IMR-90 (cell line): Measurements from ENCODE around the gene PODXL. TPM values are rescaled to one million over a fixed set of nuclear protein-coding genes. Genes with fewer than 3 reads are reported as not detected.

Experiments
- ATAC-seq: fragments of 200-7000 bp; cut with Tn5 transposase; 2 replicates; pipeline ENCODE4 v1.9.1; 2020; ENCODE audit warnings: low read depth, mild to moderate bottlenecking, moderate library complexity
- BruUV-seq: library from RNA; stranded (reverse); fragments of 400-500 nt; replicated peaks from 2 replicates; lab custom pipeline; 2021; lab: Mats Ljungman, UMichigan
- CTCF ChIA-PET: fragments of 300-600 bp; formaldehyde crosslinking; extraction: SDS; loops from one replicate; lab custom pipeline; 2021; ENCODE audit warnings: antibody characterized with exemption; lab: Yijun Ruan, JAX
- POLR2A ChIA-PET: fragments of 300-600 bp; sonication (Branson Sonifier 250); formaldehyde crosslinking; loops from one replicate; lab custom pipeline; 2022; ENCODE audit warnings: antibody characterized with exemption; ENCODE audit not compliant: unreplicated experiment; lab: Charles Lee
- DNase-seq: peaks from one replicate; pipeline ENCODE4 v3.0.0; 2013
- H2AFZ ChIP-seq: replicated peaks from 2 replicates; pipeline ENCODE3; 2013; ENCODE audit warnings: low read length, mild to moderate bottlenecking; ENCODE audit not compliant: poor library complexity
- H2AK5ac ChIP-seq: 2 replicates; pipeline ENCODE4 v1.6.1; 2013; ENCODE audit warnings: low read depth, low read length, inconsistent platforms
- H2AK9ac ChIP-seq: replicated peaks from 2 replicates; pipeline ENCODE3; 2013; ENCODE audit warnings: mild to moderate bottlenecking, low read depth, low read length, moderate library complexity; ENCODE audit not compliant: poor library complexity
- H2BK120ac ChIP-seq: 2 replicates; pipeline ENCODE4 v1.6.1; 2013; ENCODE audit warnings: low read depth, low read length, inconsistent platforms
- H2BK15ac ChIP-seq: 3 replicates; pipeline ENCODE4 v1.6.1; 2013; ENCODE audit warnings: low read depth, low read length, inconsistent platforms
- H2BK20ac ChIP-seq: 2 replicates; pipeline ENCODE4 v1.6.1; 2013; ENCODE audit warnings: low read depth, mild to moderate bottlenecking, inconsistent platforms, low read length, moderate library complexity
- H2BK5ac ChIP-seq: 2 replicates; pipeline ENCODE4 v1.6.1; 2013; ENCODE audit warnings: mild to moderate bottlenecking, low read depth, low read length, inconsistent platforms; ENCODE audit not compliant: poor library complexity, severe bottlenecking
- H3K14ac ChIP-seq: replicated peaks from 2 replicates; pipeline ENCODE4 v1.6.1; 2013; ENCODE audit warnings: low read depth, low read length, inconsistent platforms
- H3K18ac ChIP-seq: 2 replicates; pipeline ENCODE4 v1.6.1; 2013; ENCODE audit warnings: low read depth, low read length, control low read depth
- H3K23ac ChIP-seq: 2 replicates; pipeline ENCODE4 v1.6.1; 2013; ENCODE audit warnings: low read depth, low read length, inconsistent platforms
- H3K27ac ChIP-seq: 2 replicates; pipeline ENCODE4 v1.5.1; 2013; ENCODE audit warnings: mild to moderate bottlenecking, control low read depth, low read length; ENCODE audit not compliant: insufficient read depth
- H3K27me3 ChIP-seq: 2 replicates; pipeline ENCODE4 v1.6.1; 2013; ENCODE audit warnings: low read length; ENCODE audit not compliant: control insufficient read depth, insufficient read depth
- H3K36me3 ChIP-seq: 2 replicates; pipeline ENCODE4 v1.6.1; 2013; ENCODE audit warnings: low read length, mixed read lengths; ENCODE audit not compliant: control insufficient read depth, insufficient read depth
- H3K4ac ChIP-seq: 2 replicates; pipeline ENCODE4 v1.6.1; 2013; ENCODE audit warnings: low read depth, low read length, inconsistent platforms
- H3K4me1 ChIP-seq: 2 replicates; pipeline ENCODE4 v1.6.1; 2013; ENCODE audit warnings: low read length, mixed read lengths; ENCODE audit not compliant: control insufficient read depth, insufficient read depth
- H3K4me2 ChIP-seq: 2 replicates; pipeline ENCODE4 v1.6.1; 2013; ENCODE audit warnings: low read depth, mild to moderate bottlenecking, control low read depth, low read length, moderate library complexity
- H3K4me3 ChIP-seq: 2 replicates; pipeline ENCODE4 v1.5.1; 2013; ENCODE audit warnings: low read depth, mild to moderate bottlenecking, control low read depth, low read length, moderate library complexity; ENCODE audit not compliant: insufficient read depth
- H3K56ac ChIP-seq: 2 replicates; pipeline ENCODE4 v1.6.1; 2013; ENCODE audit warnings: low read length, inconsistent platforms; ENCODE audit not compliant: insufficient read depth; ENCODE audit errors: extremely low read depth
- H3K79me1 ChIP-seq, 2 experiments: 2 replicates each; pipeline ENCODE4 v1.6.1; 2013; ENCODE audit warnings: low read length in 2 of 2, inconsistent platforms in 1 of 2, low read depth in 1 of 2
- H3K9ac ChIP-seq: 2 replicates; pipeline ENCODE4 v1.6.1; 2013; ENCODE audit warnings: low read depth, low read length, control low read depth
- H3K9me1 ChIP-seq: 2 replicates; pipeline ENCODE4 v1.6.1; 2013; ENCODE audit warnings: low read length, inconsistent platforms; ENCODE audit not compliant: insufficient read depth
- H3K9me3 ChIP-seq: 2 replicates; pipeline ENCODE4 v1.6.1; 2013; ENCODE audit warnings: low read length; ENCODE audit not compliant: control insufficient read depth, insufficient read depth
- H4K20me1 ChIP-seq: 2 replicates; pipeline ENCODE4 v1.6.1; 2013; ENCODE audit warnings: low read length, inconsistent platforms; ENCODE audit not compliant: insufficient read depth
- H4K5ac ChIP-seq: 2 replicates; pipeline ENCODE4 v1.6.1; 2013; ENCODE audit warnings: mild to moderate bottlenecking, low read depth, low read length, control low read depth
- H4K8ac ChIP-seq, 2 experiments: 2 replicates each; pipeline ENCODE4 v1.6.1; 2013; ENCODE audit warnings: low read depth in 2 of 2, low read length in 2 of 2, control low read depth in 1 of 2, inconsistent platforms in 1 of 2
- H4K91ac ChIP-seq: 2 replicates; pipeline ENCODE4 v1.6.1; 2013; ENCODE audit warnings: low read depth, low read length, inconsistent platforms; ENCODE audit not compliant: insufficient read depth
- BHLHE40 ChIP-seq: fragments of 150-350 bp; IDR thresholded peaks from 2 replicates; pipeline ENCODE4 v1.6.1; 2016; ENCODE audit warnings: mild to moderate bottlenecking, low read depth, low read length
- CHD1 ChIP-seq: IDR thresholded peaks from 2 replicates; pipeline ENCODE4 v1.6.1; 2012; ENCODE audit warnings: low read depth, low read length, improper control_type of control experiment
- ELK1 ChIP-seq: fragments of 150-350 bp; IDR thresholded peaks from 2 replicates; pipeline ENCODE4 v1.6.1; 2016; ENCODE audit warnings: low read depth, mild to moderate bottlenecking, low read length, moderate library complexity, borderline replicate concordance
- WGBS, 2 experiments: methylation state at CpG; one replicate each; pipeline versions ENCODE4 v1.1.5 to v1.1.7; 2013; ENCODE audit warnings: missing lambda C conversion rate in 2 of 2; ENCODE audit not compliant: insufficient read length in 1 of 2; ENCODE audit errors: extremely low coverage in 2 of 2; 5-methylcytosine and 5-hydroxymethylcytosine counted together
- dilution Hi-C: fragments of 300-500 bp; cut with HindIII; formaldehyde crosslinking; loops from one replicate; pipeline ENCODE4 v1.14.3; 2018; ENCODE audit warnings: low sequenced_read_pairs; ENCODE audit not compliant: unreplicated experiment
- in situ Hi-C: fragments of 300-500 bp; cut with MboI; formaldehyde crosslinking; loops from 3 replicates; pipeline ENCODE4 v1.14.3; 2019; ENCODE audit warnings: low sequenced_read_pairs, inconsistent platforms, mixed read lengths
- intact Hi-C: fragments of 100-400 bp; cut with micrococcal nuclease; formaldehyde crosslinking; loops from 2 replicates; pipeline ENCODE4 v1.10.0; 2022
- polyA plus RNA-seq, 3 experiments: library from polyadenylated mRNA; depleted of rRNA; stranded (reverse); fragments of >200 nt; gene quantifications; 2 replicates each; pipeline ENCODE4 v1.2.3, GENCODE V29; 2012; ENCODE audit warnings: low replicate concordance in 1 of 3
- total RNA-seq: library from RNA; depleted of rRNA; stranded (reverse); fragments of >200 nt; gene quantifications from 2 replicates; pipeline ENCODE4 v1.2.3, GENCODE V29; 2012

The PODXL gene
- total and polyA plus RNA-seq, 2 of the 4 experiments (the other 2 are of a cell fraction): 1.3 to 3.8 TPM

GRCh38 chr7:131605280-131605878 lies 49.0 kb upstream of the PODXL start:
- Histone ChIP-seq H3K4ac (0 out of 2 replicates have a peak overlapping the region, but pooled peaks have one; percentile 10), H3K56ac (no peak overlapping the region), H2BK15ac (no peak overlapping the region), H3K9me1 (peaks cover 12% of the 10 kb centered on the region; the same call in 1 of the 2 replicates), H4K5ac (no peak overlapping the region), H2BK20ac (no peak overlapping the region), H3K36me3 (no peaks in the 10 kb centered on the region), H3K9ac (no peak overlapping the region), H3K4me3 (no peak overlapping the region), H3K18ac (no peak overlapping the region), H3K9me3 (no peaks in the 10 kb centered on the region), H4K91ac (no peak overlapping the region), H3K14ac (no peak overlapping the region), H3K27ac (no peak overlapping the region), H3K79me1 (no peaks in the 10 kb centered on the region), H3K23ac (no peak overlapping the region), H2AK9ac (no peak overlapping the region), H2BK5ac (no peak overlapping the region), H3K4me1 (peaks cover 5% of the 10 kb centered on the region; the same call in 1 of the 2 replicates), H2AFZ (peak overlapping the region; percentile 23), H2BK120ac (no peak overlapping the region), H2AK5ac (0 out of 2 replicates have a peak overlapping the region, but pooled peaks have one; percentile 13), H3K4me2 (no peak overlapping the region), H3K27me3 (peaks cover 8% of the 10 kb centered on the region; the same call in 1 of the 2 replicates), H4K20me1 (no peaks in the 10 kb centered on the region), H4K8ac (no peak overlapping the region)
- ATAC-seq: no peak
- ChIA-PET POLR2A (no interaction called here), CTCF (interaction anchor here (1.2 kb wide), 1 partner anchor 50 kb away, joined by 4 read pairs; no protein-coding TSS in a partner anchor)
- dilution Hi-C loops (no loop called here), intact Hi-C loops (no loop called here), in situ Hi-C loops (no loop called here)
- 60% methylated on average over 1 of the region's 9 CpGs; no CpG with 5 or more reads in 1 of the 2 experiments for WGBS, 2 experiments
- BruUV-seq: no TSS peak
- TF ChIP-seq BHLHE40: no peak
- TF ChIP-seq CHD1: no peak
- TF ChIP-seq ELK1: no peak
- DNase-seq: no peak
